Mesodermal cell (in vitro differentiated cells): Measurements from ENCODE around the gene ABHD16B.

ENCODE experiments used
- H3K27ac ChIP-seq: 2 replicates; pipeline ENCODE4 v1.7.0; 2013; ENCODE audit warnings: mild to moderate bottlenecking, low read depth, low read length, moderate library complexity; ENCODE audit not compliant: severe bottlenecking
- H3K36me3 ChIP-seq: 2 replicates; pipeline ENCODE4 v1.7.1; 2013; ENCODE audit warnings: mild to moderate bottlenecking, low read length, moderate library complexity; ENCODE audit not compliant: control insufficient read depth, insufficient read depth
- H3K4me1 ChIP-seq: one replicate; pipeline ENCODE4 v1.7.1; 2013; ENCODE audit warnings: mild to moderate bottlenecking, low read length; ENCODE audit not compliant: insufficient read depth, control insufficient read depth, poor library complexity, severe bottlenecking
- H3K4me3 ChIP-seq: 2 replicates; pipeline ENCODE4 v1.7.0; 2013; ENCODE audit warnings: low read length, control low read depth, mild to moderate bottlenecking; ENCODE audit not compliant: insufficient read depth, poor library complexity, severe bottlenecking; ENCODE audit errors: extremely low read depth
- H3K9me3 ChIP-seq: 2 replicates; pipeline ENCODE4 v1.7.1; 2013; ENCODE audit warnings: mild to moderate bottlenecking, low read length, moderate library complexity; ENCODE audit not compliant: control insufficient read depth
- WGBS, 2 experiments: methylation state at CpG; one replicate each; pipeline ENCODE4 v1.1.5; 2013; ENCODE audit warnings: missing lambda C conversion rate in 2 of 2; ENCODE audit not compliant: insufficient coverage in 2 of 2; 5-methylcytosine and 5-hydroxymethylcytosine counted together

The ABHD16B gene

DNA sequence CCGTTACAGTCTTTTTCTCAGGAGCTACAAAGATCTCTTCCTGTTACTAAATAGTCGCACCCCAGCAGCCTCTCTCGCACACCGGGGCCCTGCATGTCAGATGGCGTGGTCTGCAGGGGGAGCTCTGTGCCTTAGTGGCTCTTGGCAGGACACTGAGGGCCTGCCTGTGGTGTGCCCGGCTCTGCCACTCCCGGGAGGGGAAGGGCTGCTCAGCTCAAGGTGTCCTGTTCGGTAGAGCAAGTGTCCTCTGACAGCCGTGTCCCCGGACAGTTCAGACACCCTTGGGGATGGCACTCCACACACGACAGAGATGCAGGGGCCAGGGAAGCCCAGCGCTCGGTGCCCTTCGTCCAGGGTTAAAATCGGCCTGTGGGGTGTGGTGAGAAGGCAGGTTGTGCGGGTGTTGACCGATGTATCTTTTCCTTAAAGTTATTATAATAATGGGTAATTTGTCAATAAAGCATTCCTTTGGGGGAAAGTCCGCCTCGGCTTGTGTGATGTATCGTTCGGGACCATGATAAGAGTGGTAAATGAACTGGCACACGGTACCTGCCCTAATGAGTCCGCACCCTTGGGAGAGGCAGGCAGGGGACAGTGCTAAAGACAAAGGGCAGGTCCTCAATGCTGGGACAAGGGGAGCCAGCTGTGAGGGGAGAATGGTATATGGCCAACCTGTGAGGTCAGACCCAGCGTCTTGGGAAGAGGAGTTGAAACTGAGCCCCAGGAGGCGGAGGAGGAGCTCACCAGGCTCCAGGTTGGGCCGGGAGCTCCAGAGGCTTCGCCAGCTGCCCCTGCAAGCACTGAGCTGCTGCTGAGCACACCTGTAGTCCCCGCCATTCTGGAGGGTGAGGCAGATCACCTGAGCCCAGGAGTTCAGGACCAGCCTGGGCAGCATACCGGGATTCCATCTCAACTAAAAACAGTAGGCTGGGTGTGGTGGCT lies 30.0 kb downstream of the ABHD16B start:
- Histone ChIP-seq H3K9me3 (no peaks in the 10 kb centered on the region), H3K27ac (no peak overlapping the region), H3K4me1 (peaks cover 5% of the 10 kb centered on the region), H3K4me3 (no peak overlapping the region), H3K36me3 (peaks cover 55% of the 10 kb centered on the region)
- 91 to 96% methylated on average over 24 to 27 of the region's 29 CpGs for WGBS, 2 experiments

DNA sequence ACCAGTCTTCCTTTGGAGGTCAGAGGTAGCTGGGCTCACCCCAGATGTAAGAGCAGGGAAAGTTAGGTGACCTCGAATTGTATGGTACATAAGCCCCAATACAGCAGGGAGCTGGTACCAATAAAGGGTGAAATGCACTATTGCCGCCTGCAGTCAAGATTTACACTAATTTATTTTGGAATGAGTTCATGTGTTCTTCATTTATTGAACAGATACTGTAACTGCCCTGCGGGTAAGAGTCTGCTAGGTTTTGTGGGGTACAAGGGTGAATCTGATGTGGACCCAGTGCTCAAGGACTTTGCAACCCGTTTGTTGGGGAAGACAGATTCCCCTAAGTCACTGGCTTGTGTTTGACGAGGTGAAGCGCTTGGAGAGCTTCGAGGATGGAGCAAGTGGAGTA lies 31.1 kb downstream of the ABHD16B start:
- Histone ChIP-seq H3K27ac (no peak overlapping the region), H3K36me3 (peaks cover 49% of the 10 kb centered on the region), H3K4me3 (no peak overlapping the region), H3K4me1 (peaks cover 7% of the 10 kb centered on the region), H3K9me3 (no peaks in the 10 kb centered on the region)
- 92 to 100% methylated on average over 3 to 6 of the region's 7 CpGs for WGBS, 2 experiments

DNA sequence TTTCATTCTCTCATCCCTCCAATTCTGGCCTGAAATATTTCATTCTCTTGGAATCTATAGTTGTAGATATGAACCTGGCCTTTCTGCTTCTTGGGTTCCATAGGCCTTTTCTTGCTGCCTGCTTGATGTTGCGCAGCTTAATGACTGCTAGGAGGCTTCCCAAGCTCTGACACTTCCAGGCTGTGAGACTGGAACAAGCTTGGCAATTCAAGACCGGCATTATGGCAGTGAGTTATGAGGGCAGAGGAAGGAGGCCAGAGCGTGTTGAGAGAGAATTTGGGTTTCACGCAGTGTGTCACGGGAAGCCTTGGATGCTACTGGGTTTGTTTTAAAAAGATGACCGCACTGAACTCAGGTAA lies 32.7 kb downstream of the ABHD16B start:
- no peaks in the 10 kb centered on the region for H3K9me3 ChIP-seq
- WGBS, 2 experiments = 51 to 52% methylated on average over 6 of the region's 6 CpGs
- peak overlapping the region; percentile 38 for H3K4me3 ChIP-seq
- peaks cover 46% of the 10 kb centered on the region for H3K36me3 ChIP-seq
- H3K27ac ChIP-seq = peak overlapping the region; percentile 36
- H3K4me1 ChIP-seq = peaks cover 7% of the 10 kb centered on the region

DNA sequence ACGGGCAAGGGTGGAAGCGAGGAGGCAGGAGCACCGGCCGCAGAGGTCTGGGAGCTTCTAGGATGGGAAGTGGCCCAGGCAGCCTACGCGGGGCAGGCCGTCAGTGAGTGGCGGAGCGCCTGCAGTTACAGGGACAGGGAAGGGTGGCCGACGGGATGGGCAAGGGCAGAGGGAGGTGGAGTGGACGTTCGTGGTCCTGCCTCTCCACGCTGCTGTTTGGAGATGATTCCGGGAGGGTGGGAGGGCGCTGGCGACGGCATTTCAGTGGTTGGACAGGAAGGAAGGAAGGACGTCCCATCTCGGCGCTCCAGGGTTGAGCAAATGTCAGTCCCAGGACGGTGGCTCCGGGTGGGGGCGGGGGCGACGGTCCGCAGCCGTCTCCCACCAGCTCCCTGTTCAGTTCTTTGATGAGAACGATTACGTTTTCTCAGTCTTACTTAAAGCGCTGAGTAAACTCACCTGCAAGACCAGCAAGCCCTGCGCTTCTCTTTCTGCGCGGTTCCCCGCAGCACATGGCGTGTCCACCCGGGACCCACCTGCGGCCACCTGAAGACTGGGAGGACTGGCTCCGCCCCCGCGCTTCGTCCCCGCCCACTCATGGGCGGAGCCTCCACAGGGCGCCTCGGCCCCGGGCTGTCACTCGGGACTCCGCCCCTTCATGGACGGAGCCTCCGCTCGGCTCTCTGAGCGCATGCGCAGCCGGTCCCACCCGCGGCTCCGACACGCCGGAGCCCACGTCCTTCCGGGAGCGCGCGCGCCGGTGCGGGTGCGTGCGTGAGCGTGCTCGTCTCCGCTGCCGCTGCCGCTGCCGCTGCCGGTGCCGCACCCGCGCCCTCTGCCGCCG lies 33.3 kb downstream of the ABHD16B start, which contains the start of gene DNAJC5:
TSS of gene DNAJC5 (plus strand) at position 769 of the 844 bp plus-strand sequence. CDS start 33,220 bp downstream, outside the sequence.
- no peaks in the 10 kb centered on the region for H3K9me3 ChIP-seq
- H3K27ac ChIP-seq = peak within 1 kb of the TSS; percentile 36
- H3K4me3 ChIP-seq = peak within 1 kb of the TSS; percentile 62
- peaks cover 7% of the 10 kb centered on the region for H3K4me1 ChIP-seq
- 3 to 4% methylated on average over 40 to 73 of the region's 82 CpGs for WGBS, 2 experiments
- peaks cover 40% of the 10 kb centered on the region for H3K36me3 ChIP-seq

DNA sequence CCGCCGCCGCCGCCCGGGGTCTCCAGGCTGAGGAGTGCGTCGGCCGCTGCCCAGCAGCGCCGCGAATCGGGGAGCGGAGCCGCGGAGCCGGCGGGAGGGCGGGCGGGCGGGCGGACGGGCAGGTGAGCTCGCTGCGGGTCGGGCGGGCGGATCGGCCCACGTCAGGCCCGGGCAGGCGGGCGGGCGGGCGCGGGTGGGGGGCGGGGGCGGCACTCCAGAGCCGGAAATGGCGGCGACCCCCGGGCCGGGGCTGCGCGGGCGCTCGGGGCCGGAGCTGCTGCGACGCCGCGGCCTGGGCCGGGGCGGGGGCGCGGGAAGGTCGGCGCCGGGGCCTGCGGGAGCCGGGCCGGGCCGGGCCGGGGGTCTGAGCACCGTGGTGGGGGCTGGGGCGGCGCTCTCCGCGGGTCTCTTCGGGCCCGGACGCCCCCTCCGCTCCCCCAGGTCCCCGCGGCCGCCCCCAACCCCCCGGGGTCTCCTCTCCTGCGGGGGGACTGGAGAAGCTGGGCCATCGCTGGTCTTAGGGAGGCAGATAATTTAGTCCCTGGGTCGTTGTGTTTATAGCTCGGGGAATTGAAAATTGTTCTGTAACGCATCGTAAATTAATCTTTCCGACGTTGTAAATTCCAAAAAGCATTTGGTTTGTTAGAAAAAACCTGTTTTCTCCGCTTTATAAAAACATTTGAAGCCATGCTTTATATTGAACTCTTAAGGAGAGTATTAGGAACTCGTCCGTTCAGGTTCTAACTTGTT lies 34.1 kb downstream of the ABHD16B start:
- Histone ChIP-seq H3K27ac (peak overlapping the region; percentile 3), H3K4me3 (peak overlapping the region; percentile 62), H3K9me3 (no peaks in the 10 kb centered on the region), H3K4me1 (peaks cover 7% of the 10 kb centered on the region), H3K36me3 (peaks cover 32% of the 10 kb centered on the region)
- 1 to 2% methylated on average over 25 to 33 of the region's 87 CpGs for WGBS, 2 experiments

DNA sequence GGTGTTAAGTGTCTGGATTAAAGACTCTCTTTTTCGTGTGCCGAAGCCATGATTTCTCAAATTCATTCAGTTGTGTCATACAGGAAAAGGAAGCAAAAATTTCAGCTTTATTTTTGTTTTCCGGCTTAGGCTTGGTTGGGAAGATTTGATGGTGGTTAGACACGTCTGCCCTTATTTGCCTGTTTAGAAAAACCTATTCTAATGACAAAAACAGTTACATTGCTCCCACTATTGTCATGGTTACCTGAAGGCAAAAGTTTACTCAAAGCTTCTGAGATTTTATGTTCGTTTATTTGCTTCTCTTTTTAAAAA lies 34.6 kb downstream of the ABHD16B start:
- Histone ChIP-seq H3K4me1 (peaks cover 7% of the 10 kb centered on the region), H3K4me3 (peak overlapping the region; percentile 62), H3K9me3 (no peaks in the 10 kb centered on the region), H3K36me3 (peaks cover 27% of the 10 kb centered on the region), H3K27ac (peak overlapping the region; percentile 3)
- 33% methylated on average over 1 of the region's 5 CpGs; no CpG with 5 or more reads in 1 of the 2 experiments for WGBS, 2 experiments

DNA sequence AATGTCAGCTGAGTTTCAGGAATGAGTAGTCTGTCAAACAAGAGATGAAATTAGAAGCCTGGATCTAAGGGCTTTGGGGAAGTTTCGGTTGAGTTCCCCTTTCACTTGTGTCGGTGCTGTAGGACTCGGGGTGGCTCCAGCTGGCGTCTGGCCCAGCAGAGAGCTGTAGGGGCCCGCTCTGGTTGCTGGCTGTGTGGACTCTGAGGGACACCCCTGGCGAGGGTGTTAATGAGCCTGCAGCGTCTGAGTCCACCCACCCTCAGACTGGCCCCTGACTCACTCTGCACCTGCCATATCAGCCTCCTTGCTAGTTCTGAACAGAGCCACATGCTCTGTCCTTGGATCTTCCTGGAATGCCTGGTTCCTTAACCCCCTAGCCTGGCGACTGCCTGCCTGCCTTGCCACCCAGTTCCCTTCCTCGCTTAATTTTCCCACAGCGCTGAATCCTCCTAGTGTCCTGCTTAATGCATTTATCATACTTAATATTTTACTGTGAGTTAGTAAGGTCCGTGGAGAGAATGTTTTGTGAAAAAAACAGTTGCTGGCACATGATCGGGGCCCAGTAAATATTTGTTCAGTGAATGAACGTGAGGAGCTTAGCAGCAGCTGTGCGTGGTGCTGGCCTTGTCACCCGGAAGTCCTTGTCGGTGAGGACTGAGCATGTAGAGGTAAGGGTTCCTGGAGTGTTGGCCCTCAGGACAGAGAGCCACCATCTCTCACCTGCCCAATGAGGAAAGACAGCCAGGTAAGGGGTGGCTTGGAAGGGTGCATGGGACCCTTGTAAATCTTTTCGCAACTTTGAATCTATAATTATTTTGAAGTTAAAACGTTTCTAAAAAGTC lies 35.2 kb downstream of the ABHD16B start:
- 53 to 55% methylated on average over 14 to 16 of the region's 18 CpGs for WGBS, 2 experiments
- no peaks in the 10 kb centered on the region for H3K9me3 ChIP-seq
- H3K4me3 ChIP-seq = peak overlapping the region; percentile 62
- peaks cover 26% of the 10 kb centered on the region for H3K36me3 ChIP-seq
- H3K27ac ChIP-seq = peak overlapping the region; percentile 3
- H3K4me1 ChIP-seq = peaks cover 7% of the 10 kb centered on the region

DNA sequence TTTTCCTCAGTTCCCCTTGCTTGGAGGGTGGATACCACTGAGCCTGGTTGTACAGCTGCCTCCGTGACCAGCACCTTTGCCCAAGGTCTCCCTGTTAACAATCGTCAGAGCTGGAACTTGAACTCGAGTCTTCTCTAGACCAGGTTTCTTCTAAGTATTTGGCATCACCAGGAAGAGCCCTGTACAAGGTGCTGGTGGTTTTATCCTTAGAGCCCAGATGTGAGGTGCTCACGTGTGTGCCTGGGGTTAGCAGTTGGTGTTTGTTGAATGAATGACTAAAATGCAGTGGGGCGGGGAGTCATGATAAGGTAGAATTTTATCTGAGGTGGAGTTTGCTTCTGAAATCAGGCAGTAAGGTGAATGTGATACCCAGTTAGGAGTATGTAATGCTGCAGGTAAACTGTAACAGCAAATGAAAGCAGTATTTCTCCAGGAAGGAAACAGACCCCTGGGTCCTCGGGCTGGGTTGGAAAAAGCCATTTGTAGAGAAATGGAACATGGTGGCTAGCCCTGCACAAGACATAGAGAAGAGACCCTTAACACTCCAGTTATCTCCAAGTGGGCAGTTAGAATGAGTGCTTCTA lies 36.8 kb downstream of the ABHD16B start:
- H3K36me3 ChIP-seq = peaks cover 19% of the 10 kb centered on the region
- no peak overlapping the region for H3K27ac ChIP-seq
- no peaks in the 10 kb centered on the region for H3K9me3 ChIP-seq
- H3K4me3 ChIP-seq = no peak overlapping the region
- 95% methylated on average over 6 of the region's 6 CpGs for WGBS, 2 experiments
- peaks cover 7% of the 10 kb centered on the region for H3K4me1 ChIP-seq

DNA sequence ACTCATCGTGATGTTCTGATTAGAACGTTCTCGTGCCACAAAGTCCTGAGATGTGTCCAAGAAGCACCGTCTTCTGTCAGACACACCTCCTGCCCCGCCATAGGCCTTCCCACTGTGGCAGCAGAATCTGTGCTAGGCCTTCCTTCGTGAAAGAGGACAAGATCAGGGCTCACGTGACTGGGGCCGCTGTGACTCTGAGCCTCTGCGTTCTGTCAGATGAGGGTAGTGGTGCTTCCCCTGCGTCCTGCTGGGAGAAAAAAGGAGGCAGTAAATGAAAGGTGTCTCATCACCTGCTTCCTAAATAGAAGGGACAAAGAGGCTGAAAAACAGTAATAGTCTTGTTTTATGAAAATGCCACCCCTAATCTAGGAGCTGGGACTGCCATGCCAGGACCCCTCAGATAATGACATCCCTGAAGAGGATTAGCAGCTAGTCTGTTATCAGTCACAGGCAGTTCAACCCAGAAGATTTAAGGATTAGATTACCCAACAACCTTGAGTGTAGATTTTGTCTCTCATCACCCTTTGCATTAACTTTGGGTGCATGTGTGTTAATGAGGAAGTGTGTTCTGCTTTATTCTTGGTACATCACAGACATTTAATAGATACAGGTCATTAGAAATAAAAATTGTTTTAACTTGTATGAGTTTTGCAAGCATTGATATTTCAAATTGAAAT lies 37.7 kb downstream of the ABHD16B start:
- Histone ChIP-seq H3K4me3 (no peak overlapping the region), H3K36me3 (peaks cover 19% of the 10 kb centered on the region), H3K4me1 (peaks cover 5% of the 10 kb centered on the region), H3K9me3 (no peaks in the 10 kb centered on the region), H3K27ac (no peak overlapping the region)
- WGBS, 2 experiments = 88 to 95% methylated on average over 9 to 10 of the region's 10 CpGs
